Measurements from ENCODE around the gene PLOD2.

DNA sequence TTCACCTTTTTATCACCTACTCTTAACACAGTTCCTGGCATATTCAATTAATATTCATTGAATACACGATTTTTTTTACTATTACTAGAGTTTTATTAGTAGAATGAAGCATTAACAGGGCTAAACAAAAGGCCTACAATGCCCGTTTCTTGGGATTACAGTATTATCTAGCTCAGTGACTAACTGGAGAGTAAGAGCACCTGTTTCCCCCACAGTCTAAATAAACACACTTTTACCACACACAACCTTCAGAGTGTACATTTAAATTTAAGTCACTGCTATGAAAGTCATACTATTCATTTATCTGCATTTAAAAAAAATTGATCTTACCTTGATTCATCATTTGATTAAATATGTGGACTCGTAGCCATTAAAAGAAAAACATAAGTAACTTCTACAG is 74.8 kb downstream of the PLOD2 start:
- TF ChIP-seq, protein P1, sequence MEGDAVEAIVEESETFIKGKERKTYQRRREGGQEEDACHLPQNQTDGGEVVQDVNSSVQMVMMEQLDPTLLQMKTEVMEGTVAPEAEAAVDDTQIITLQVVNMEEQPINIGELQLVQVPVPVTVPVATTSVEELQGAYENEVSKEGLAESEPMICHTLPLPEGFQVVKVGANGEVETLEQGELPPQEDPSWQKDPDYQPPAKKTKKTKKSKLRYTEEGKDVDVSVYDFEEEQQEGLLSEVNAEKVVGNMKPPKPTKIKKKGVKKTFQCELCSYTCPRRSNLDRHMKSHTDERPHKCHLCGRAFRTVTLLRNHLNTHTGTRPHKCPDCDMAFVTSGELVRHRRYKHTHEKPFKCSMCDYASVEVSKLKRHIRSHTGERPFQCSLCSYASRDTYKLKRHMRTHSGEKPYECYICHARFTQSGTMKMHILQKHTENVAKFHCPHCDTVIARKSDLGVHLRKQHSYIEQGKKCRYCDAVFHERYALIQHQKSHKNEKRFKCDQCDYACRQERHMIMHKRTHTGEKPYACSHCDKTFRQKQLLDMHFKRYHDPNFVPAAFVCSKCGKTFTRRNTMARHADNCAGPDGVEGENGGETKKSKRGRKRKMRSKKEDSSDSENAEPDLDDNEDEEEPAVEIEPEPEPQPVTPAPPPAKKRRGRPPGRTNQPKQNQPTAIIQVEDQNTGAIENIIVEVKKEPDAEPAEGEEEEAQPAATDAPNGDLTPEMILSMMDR (IDR thresholded peaks at IDR 0.05), result no peak
- no peak for TF ChIP-seq POLR2A (IDR thresholded peaks at IDR 0.05)
